ENCODE data around the gene KY.
"Not testable (repeated sequence)": the region's sequence is repeated elsewhere in the genome, so short reads cannot be mapped to it uniquely, and the experiment has no call there.

The KY gene

GRCh38 chr3:134600206-134600605 is 50.6 kb downstream of the KY start:
- no peak for DNase-seq

- DNase-seq = no peak
These were observed 51.9 kb downstream of the KY start for GRCh38 chr3:134598763-134599545.

GRCh38 chr3:134597390-134597970 is 53.3 kb downstream of the KY start:
- DNase-seq = peak; percentile 87

- DNase-seq = not testable (repeated sequence)
These were observed 55.8 kb downstream of the KY start for GRCh38 chr3:134594986-134595385.

GRCh38 chr3:134594331-134594741 is 56.5 kb downstream of the KY start:
- no peak for DNase-seq

GRCh38 chr3:134592806-134593205 is 58.0 kb downstream of the KY start:
- no peak for DNase-seq

- DNase-seq = peak; percentile 78
These were observed 60.1 kb downstream of the KY start for GRCh38 chr3:134590766-134591165.

GRCh38 chr3:134579141-134579665 is 71.6 kb downstream of the KY start:
- DNase-seq = no peak

GRCh38 chr3:134576831-134577230 is 74.0 kb downstream of the KY start:
- DNase-seq = no peak

- no peak for DNase-seq
These were observed 74.4 kb downstream of the KY start for GRCh38 chr3:134576426-134576825.

- not testable (repeated sequence) for DNase-seq
These were observed 80.9 kb downstream of the KY start for GRCh38 chr3:134569899-134570298.

- DNase-seq = no peak
These were observed 82.0 kb downstream of the KY start for GRCh38 chr3:134568790-134569189.

GRCh38 chr3:134567605-134568004 is 83.2 kb downstream of the KY start:
- no peak for DNase-seq

- DNase-seq = no peak
These were observed 85.8 kb downstream of the KY start for GRCh38 chr3:134564991-134565390.

- DNase-seq = no peak
These were observed 87.2 kb downstream of the KY start for GRCh38 chr3:134563601-134564000.

- DNase-seq = no peak
These were observed 88.8 kb downstream of the KY start for GRCh38 chr3:134562055-134562454.

GRCh38 chr3:134559591-134559990 is 91.2 kb downstream of the KY start:
- DNase-seq = no peak
